Measurements from ENCODE around the gene PACSIN3.
"Not testable (repeated sequence)": the region's sequence is repeated elsewhere in the genome, so short reads cannot be mapped to it uniquely, and the experiment has no call there.

The PACSIN3 gene

GRCh38 chr11:47191137-47191536 is 4.9 kb upstream of the PACSIN3 start:
- not testable (repeated sequence) for DNase-seq

- no peak for DNase-seq
Measured at GRCh38 chr11:47189100-47189834, 3.0 kb upstream of the PACSIN3 start.

- DNase-seq: no peak
Measured at GRCh38 chr11:47188259-47188658, 2.0 kb upstream of the PACSIN3 start.

- DNase-seq: peak; percentile 13
Measured at GRCh38 chr11:47187723-47188122, 1.5 kb upstream of the PACSIN3 start.

- DNase-seq: peak; percentile 18
Measured at GRCh38 chr11:47186700-47187695, 764 bp upstream of the PACSIN3 start.

- DNase-seq: no peak
Measured at GRCh38 chr11:47185305-47186075, 744 bp downstream of the PACSIN3 start.

- no peak for DNase-seq
Measured at GRCh38 chr11:47184711-47185304, 1.4 kb downstream of the PACSIN3 start.

- DNase-seq: no peak
Measured at GRCh38 chr11:47183969-47184368, 2.3 kb downstream of the PACSIN3 start.

- no peak for DNase-seq
Measured at GRCh38 chr11:47183031-47183856, 3.0 kb downstream of the PACSIN3 start.

GRCh38 chr11:47182380-47182779 is 3.9 kb downstream of the PACSIN3 start:
- DNase-seq: no peak

- DNase-seq: no peak
Measured at GRCh38 chr11:47181271-47181670, 5.0 kb downstream of the PACSIN3 start.

- DNase-seq: no peak
Measured at GRCh38 chr11:47180006-47180787, 6.0 kb downstream of the PACSIN3 start.

- DNase-seq: peak; percentile 60
Measured at GRCh38 chr11:47179655-47179991, 6.6 kb downstream of the PACSIN3 start.

GRCh38 chr11:47178737-47179654 is 7.2 kb downstream of the PACSIN3 start:
- DNase-seq: no peak

- DNase-seq: no peak
Measured at GRCh38 chr11:47178316-47178715, 7.9 kb downstream of the PACSIN3 start.

GRCh38 chr11:47177846-47178245 is 8.4 kb downstream of the PACSIN3 start:
- DNase-seq: no peak

- DNase-seq: peak; percentile 91
Measured at GRCh38 chr11:47177229-47177845, 8.9 kb downstream of the PACSIN3 start.

GRCh38 chr11:47176328-47177228 is 9.7 kb downstream of the PACSIN3 start, which contains the start of gene ARFGAP2:
Gene ARFGAP2, minus strand, starts transcription at chr11:47176879. Its CDS starts 26 bp downstream, at chr11:47176853.
- DNase-seq: peak; percentile 98

Data from suppressor macrophage treated with lipopolysaccharide for 4 hours (primary cell).